ENCODE results near the gene KATNIP. TPM values are rescaled to one million over a fixed set of nuclear protein-coding genes. Genes with fewer than 3 reads are reported as not detected.
"Not testable (repeated sequence)": the region's sequence is repeated elsewhere in the genome, so short reads cannot be mapped to it uniquely, and the experiment has no call there.

KATNIP gene
- total RNA-seq, 1 experiment from 2014 or later: 13.0 TPM

GRCh38 chr16:27534256-27534655, 15.7 kb upstream of the KATNIP start:
- no peak for DNase-seq (ENCODE audit: low read depth)

- DNase-seq (ENCODE audit: low read depth): no peak
Observed at GRCh38 chr16:27538528-27538927, 11.4 kb upstream of the KATNIP start.

GRCh38 chr16:27539120-27539519, 10.8 kb upstream of the KATNIP start:
- no peak for DNase-seq (ENCODE audit: low read depth)

- DNase-seq (ENCODE audit: low read depth): no peak
Observed at GRCh38 chr16:27539636-27540035, 10.3 kb upstream of the KATNIP start.

- no peak for DNase-seq (ENCODE audit: low read depth)
Observed at GRCh38 chr16:27543801-27544200, 6.1 kb upstream of the KATNIP start.

GRCh38 chr16:27544671-27545070, 5.3 kb upstream of the KATNIP start:
- no peak for DNase-seq (ENCODE audit: low read depth)

- DNase-seq (ENCODE audit: low read depth): peak; percentile 26
Observed at GRCh38 chr16:27547134-27547533, 2.8 kb upstream of the KATNIP start.

- no peak for DNase-seq (ENCODE audit: low read depth)
Observed at GRCh38 chr16:27547851-27548250, 2.1 kb upstream of the KATNIP start.

GRCh38 chr16:27549464-27549745, 539 bp upstream of the KATNIP start:
- no peak for DNase-seq (ENCODE audit: low read depth)

GRCh38 chr16:27550582-27550920, 607 bp downstream of the KATNIP start:
- DNase-seq (ENCODE audit: low read depth): no peak

- no peak for DNase-seq (ENCODE audit: low read depth)
Observed at GRCh38 chr16:27551036-27551435, 1.1 kb downstream of the KATNIP start.

- DNase-seq (ENCODE audit: low read depth): no peak
Observed at GRCh38 chr16:27556471-27556870, 6.5 kb downstream of the KATNIP start.

GRCh38 chr16:27558434-27558833, 8.5 kb downstream of the KATNIP start:
- DNase-seq (ENCODE audit: low read depth): no peak

GRCh38 chr16:27558932-27559331, 9.0 kb downstream of the KATNIP start:
- no peak for DNase-seq (ENCODE audit: low read depth)

GRCh38 chr16:27561216-27561615, 11.3 kb downstream of the KATNIP start:
- DNase-seq (ENCODE audit: low read depth): no peak

- DNase-seq (ENCODE audit: low read depth): no peak
Observed at GRCh38 chr16:27564224-27564623, 14.3 kb downstream of the KATNIP start.

- no peak for DNase-seq (ENCODE audit: low read depth)
Observed at GRCh38 chr16:27566417-27566816, 16.5 kb downstream of the KATNIP start.

GRCh38 chr16:27568077-27568476, 18.1 kb downstream of the KATNIP start:
- DNase-seq (ENCODE audit: low read depth): no peak

- DNase-seq (ENCODE audit: low read depth): not testable (repeated sequence)
Observed at GRCh38 chr16:27570986-27571385, 21.0 kb downstream of the KATNIP start.

GRCh38 chr16:27571433-27572326, 21.7 kb downstream of the KATNIP start:
- no peak for DNase-seq (ENCODE audit: low read depth)

GRCh38 chr16:27572711-27573110, 22.8 kb downstream of the KATNIP start:
- no peak for DNase-seq (ENCODE audit: low read depth)

GRCh38 chr16:27576729-27577128, 26.8 kb downstream of the KATNIP start:
- no peak for DNase-seq (ENCODE audit: low read depth)

GRCh38 chr16:27579087-27579980, 29.4 kb downstream of the KATNIP start:
- no peak for DNase-seq (ENCODE audit: low read depth)
